Vagina (tissue), 2 donors: ENCODE results near the gene TEAD2. TPM values are rescaled to one million over a fixed set of nuclear protein-coding genes. Genes with fewer than 3 reads are reported as not detected.
"Not testable (repeated sequence)": the region's sequence is repeated elsewhere in the genome, so short reads cannot be mapped to it uniquely, and the experiment has no call there.

ENCODE experiments used
- DNase-seq, 2 donors: peaks; one replicate each; pipeline ENCODE4 v3.0.0-alpha.2; 2017; ENCODE audit errors: extremely low spot score in 2 of 2
- H3K27ac ChIP-seq: fragments of 200-600 bp; sonication (generic); one replicate; pipeline ENCODE4 v1.5.1; 2019
- H3K27me3 ChIP-seq: fragments of 200-600 bp; sonication (generic); one replicate; pipeline ENCODE4 v1.5.1; 2019
- H3K36me3 ChIP-seq, 2 donors: fragments of 200-600 bp; sonication (generic); one replicate each; pipeline ENCODE4 v1.5.1; 2017 to 2019
- H3K4me1 ChIP-seq: fragments of 200-600 bp; sonication (generic); one replicate; pipeline ENCODE4 v1.5.1; 2019
- H3K4me3 ChIP-seq, 2 donors: fragments of 200-600 bp; sonication (generic); 1 replicate in 1 of 2; 2 replicates in 1 of 2; pipeline ENCODE4 v1.5.1; 2016 to 2019
- H3K9me3 ChIP-seq: fragments of 200-600 bp; sonication (generic); one replicate; pipeline ENCODE4 v1.5.1; 2019
- CTCF ChIP-seq, 3 experiments: fragments of 450-650 bp in 2 of 3; fragments of 200-600 bp in 1 of 3; sonication (generic) in 1 of 3; IDR thresholded peaks; one replicate each; pipeline ENCODE4 v1.5.1; 2017 to 2019; ENCODE audit warnings: antibody characterized with exemption in 3 of 3, mild to moderate bottlenecking in 2 of 3, moderate library complexity in 2 of 3
- POLR2A ChIP-seq, 2 donors: fragments of 450-650 bp; IDR thresholded peaks; one replicate each; pipeline ENCODE4 v1.6.1; 2017; ENCODE audit warnings: antibody characterized with exemption in 2 of 2, mild to moderate bottlenecking in 2 of 2, moderate library complexity in 2 of 2
- POLR2AphosphoS5 ChIP-seq, 2 donors: sonication (generic); formaldehyde crosslinking; IDR thresholded peaks; one replicate each; pipeline ENCODE4 v1.9.0; 2017; ENCODE audit warnings: antibody characterized with exemption in 2 of 2, mild to moderate bottlenecking in 2 of 2, low read depth in 1 of 2; ENCODE audit not compliant: insufficient read depth in 1 of 2
- intact Hi-C: fragments of 100-400 bp; cut with DNase I; formaldehyde crosslinking; loops from one replicate; pipeline ENCODE4 v1.15.1; 2023
- total RNA-seq: library from RNA; depleted of rRNA; stranded (reverse); fragments of >200 nt; gene quantifications from one replicate; pipeline ENCODE4 v1.2.3, GENCODE V29; 2016

Gene TEAD2
- total RNA-seq, 1 donor from 2014 or later: 20.4 TPM

GRCh38 chr19:49328741-49329140, 33.5 kb downstream of the TEAD2 start:
- Histone ChIP-seq H3K36me3 (no peaks in the 10 kb centered on the region), H3K4me3 (no peak overlapping the region), H3K9me3 (no peaks in the 10 kb centered on the region), H3K4me1 (no peaks in the 10 kb centered on the region), H3K27me3 (no peaks in the 10 kb centered on the region), H3K27ac (no peak overlapping the region)
- DNase-seq: no peak
- intact Hi-C loops: no loop called here
- TF ChIP-seq CTCF (IDR thresholded peaks at IDR 0.05) (no peak), POLR2A (IDR thresholded peaks at IDR 0.05) (no peak), POLR2AphosphoS5 (IDR thresholded peaks at IDR 0.05; ENCODE audit: insufficient read depth in 1 of 2, low read depth in 1 of 2) (no peak)

- H3K27me3 ChIP-seq: no peaks in the 10 kb centered on the region
- DNase-seq: no peak
- TF ChIP-seq POLR2AphosphoS5 (IDR thresholded peaks at IDR 0.05; ENCODE audit: insufficient read depth in 1 of 2, low read depth in 1 of 2) (no peak), POLR2A (IDR thresholded peaks at IDR 0.05) (no peak), CTCF (IDR thresholded peaks at IDR 0.05) (peak in 2 of 3 experiments; percentile 23 to 49)
- no peaks in the 10 kb centered on the region for H3K36me3 ChIP-seq
- intact Hi-C loops: no loop called here
- no peaks in the 10 kb centered on the region for H3K4me1 ChIP-seq
- no peak overlapping the region for H3K27ac ChIP-seq
- no peak overlapping the region for H3K4me3 ChIP-seq
- H3K9me3 ChIP-seq: no peaks in the 10 kb centered on the region
These were observed 34.2 kb downstream of the TEAD2 start for GRCh38 chr19:49327878-49328544.

- H3K9me3 ChIP-seq: no peaks in the 10 kb centered on the region
- H3K4me3 ChIP-seq: no peak overlapping the region
- H3K36me3 ChIP-seq: no peaks in the 10 kb centered on the region
- H3K4me1 ChIP-seq: no peaks in the 10 kb centered on the region
- intact Hi-C loops: no loop called here
- no peak for DNase-seq
- no peak overlapping the region for H3K27ac ChIP-seq
- no peaks in the 10 kb centered on the region for H3K27me3 ChIP-seq
- no peak for TF ChIP-seq POLR2AphosphoS5 (IDR thresholded peaks at IDR 0.05; ENCODE audit: insufficient read depth in 1 of 2, low read depth in 1 of 2)
- no peak for TF ChIP-seq CTCF (IDR thresholded peaks at IDR 0.05)
- no peak for TF ChIP-seq POLR2A (IDR thresholded peaks at IDR 0.05)
These were observed 36.0 kb downstream of the TEAD2 start for GRCh38 chr19:49326165-49326704.

GRCh38 chr19:49325756-49326155, 36.5 kb downstream of the TEAD2 start:
- H3K27me3 ChIP-seq, H3K9me3 ChIP-seq, intact Hi-C loops, DNase-seq, H3K27ac ChIP-seq, H3K4me1 ChIP-seq, H3K36me3 ChIP-seq, H3K4me3 ChIP-seq: not testable (repeated sequence)

- Histone ChIP-seq H3K4me3 (no peak within 1 kb of the TSS), H3K27me3 (no peaks in the 10 kb centered on the region), H3K36me3 (no peaks in the 10 kb centered on the region), H3K9me3 (no peaks in the 10 kb centered on the region), H3K27ac (no peak within 1 kb of the TSS), H3K4me1 (no peaks in the 10 kb centered on the region)
- no peak for DNase-seq
- no peak for TF ChIP-seq CTCF (IDR thresholded peaks at IDR 0.05)
- TF ChIP-seq POLR2AphosphoS5 (IDR thresholded peaks at IDR 0.05; ENCODE audit: insufficient read depth in 1 of 2, low read depth in 1 of 2): no peak
- TF ChIP-seq POLR2A (IDR thresholded peaks at IDR 0.05): no peak
- intact Hi-C loops: no loop called here
These were observed 37.2 kb downstream of the TEAD2 start, which contains the start of gene SLC6A16 for GRCh38 chr19:49324801-49325576. SLC6A16 (minus strand) TSS chr19:49325191; CDS start chr19:49311347, 13,844 bp downstream.
